Suppressor macrophage treated with lipopolysaccharide for 1 hour (primary cell): Measurements from ENCODE around the gene CT47A7.
"Not testable (repeated sequence)": the region's sequence is repeated elsewhere in the genome, so short reads cannot be mapped to it uniquely, and the experiment has no call there.

ENCODE experiments used
- DNase-seq, 3 donors: peaks; one replicate each; pipeline ENCODE4 v3.0.0-alpha.2; 2020 to 2022

Gene CT47A7

GRCh38 chrX:120956500-120956899 lies at the start of gene CT47A7:
CT47A7 (minus strand) TSS chrX:120956600; CDS start chrX:120956345, 255 bp downstream.
- DNase-seq, result not testable (repeated sequence)

GRCh38 chrX:121000589-121000988 lies 44.2 kb upstream of the CT47A7 start:
- DNase-seq, result no peak

GRCh38 chrX:120999413-120999812 lies 43.0 kb upstream of the CT47A7 start:
- DNase-seq, result no peak

GRCh38 chrX:120985660-120986059 lies 29.3 kb upstream of the CT47A7 start, which contains the start of gene CT47A1:
CT47A1 (minus strand) TSS chrX:120985760; CDS start chrX:120985529, 231 bp downstream.
- DNase-seq, result not testable (repeated sequence)
